Small intestine (tissue), 7 donors: ENCODE measurements around the gene HAO2. TPM values are rescaled to one million over a fixed set of nuclear protein-coding genes. Genes with fewer than 3 reads are reported as not detected.

Experiments used
- DNase-seq, 2 donors: peaks; one replicate each; pipeline versions ENCODE4 v3.0.0 to v3.0.0-alpha.2; 2013
- FAIRE-seq: peaks from 2 replicates; lab custom pipeline; 2012; peaks lifted over from hg19 to GRCh38; lab: Jason Lieb, UNC
- H3K27ac ChIP-seq, 3 donors: one replicate each; pipeline ENCODE4 v1.5.1; 2013; ENCODE audit warnings: low read length in 2 of 3, mild to moderate bottlenecking in 2 of 3, control low read depth in 1 of 3, inconsistent platforms in 1 of 3, low read depth in 1 of 3, moderate library complexity in 1 of 3
- H3K27me3 ChIP-seq, 3 donors: one replicate each; pipeline ENCODE4 v1.6.1; 2013; ENCODE audit warnings: low read length in 3 of 3, inconsistent platforms in 1 of 3; ENCODE audit not compliant: control insufficient read depth in 3 of 3, insufficient read depth in 3 of 3
- H3K36me3 ChIP-seq, 3 donors: one replicate each; pipeline ENCODE4 v1.6.1; 2013; ENCODE audit warnings: low read length in 3 of 3, inconsistent platforms in 1 of 3, low read depth in 1 of 3, mild to moderate bottlenecking in 1 of 3, moderate library complexity in 1 of 3; ENCODE audit not compliant: control insufficient read depth in 3 of 3, insufficient read depth in 2 of 3
- H3K4me1 ChIP-seq, 3 donors: one replicate each; pipeline ENCODE4 v1.6.1; 2013; ENCODE audit warnings: low read length in 2 of 3, inconsistent platforms in 1 of 3, low read depth in 1 of 3, mild to moderate bottlenecking in 1 of 3, moderate library complexity in 1 of 3; ENCODE audit not compliant: control insufficient read depth in 3 of 3, insufficient read depth in 2 of 3
- H3K4me3 ChIP-seq, 3 donors: one replicate each; pipeline ENCODE4 v1.5.1; 2013; ENCODE audit warnings: low read length in 3 of 3, control low read depth in 1 of 3, inconsistent platforms in 1 of 3, low read depth in 1 of 3, mild to moderate bottlenecking in 1 of 3, moderate library complexity in 1 of 3
- H3K9me3 ChIP-seq, 2 donors: one replicate each; pipeline ENCODE4 v1.6.1; 2013; ENCODE audit warnings: low read depth in 1 of 2, low read length in 1 of 2; ENCODE audit not compliant: control insufficient read depth in 2 of 2, insufficient read depth in 1 of 2
- WGBS, 3 donors: extraction: QIAGEN DNeasy Blood & Tissue Kit; methylation state at CpG; one replicate each; pipeline ENCODE4 v1.1.7; 2013; 5-methylcytosine and 5-hydroxymethylcytosine counted together
- polyA plus RNA-seq, 4 donors: library from polyadenylated mRNA; stranded (reverse) in 3 of 4; unstranded in 1 of 4; fragments of 200-250 nt in 3 of 4; fragments of 120-200 nt in 1 of 4; gene quantifications; one replicate each; pipeline versions ENCODE4 v1.2.1 to v1.2.3, GENCODE V29; 2013
- donor health status: healthy with polysubstance abuse.
- donor health status: control.
- donor health status: control.
- donor health status: Bipolar disorder and iron deficiency.
- donor health status: healthy.

HAO2 gene
- polyA plus RNA-seq, 4 donors, result 0.04 to 10.0 TPM; not detected in 2

GRCh38 chr1:119414950-119415349 lies 46.4 kb downstream of the HAO2 start, which contains the start of gene HSD3B2:
TSS of gene HSD3B2 (plus strand) at chr1:119415150. CDS start at chr1:119415420, 270 bp downstream.
- no peaks in the 10 kb centered on the region for H3K27me3 ChIP-seq
- FAIRE-seq (no peak), DNase-seq (no peak)
- H3K4me1 ChIP-seq, result peaks cover 0 to 7% (median 0%) of the 10 kb centered on the region in 3 donors
- H3K27ac ChIP-seq, result no peak within 1 kb of the TSS
- no peaks in the 10 kb centered on the region for H3K9me3 ChIP-seq
- WGBS, 3 donors, result 86 to 95% (median 89%) methylated on average over 2 of the region's 2 CpGs
- H3K4me3 ChIP-seq, result no peak within 1 kb of the TSS
- no peaks in the 10 kb centered on the region for H3K36me3 ChIP-seq

- FAIRE-seq, result no peak
These were observed 47.5 kb downstream of the HAO2 start for GRCh38 chr1:119416006-119416640.

DNA sequence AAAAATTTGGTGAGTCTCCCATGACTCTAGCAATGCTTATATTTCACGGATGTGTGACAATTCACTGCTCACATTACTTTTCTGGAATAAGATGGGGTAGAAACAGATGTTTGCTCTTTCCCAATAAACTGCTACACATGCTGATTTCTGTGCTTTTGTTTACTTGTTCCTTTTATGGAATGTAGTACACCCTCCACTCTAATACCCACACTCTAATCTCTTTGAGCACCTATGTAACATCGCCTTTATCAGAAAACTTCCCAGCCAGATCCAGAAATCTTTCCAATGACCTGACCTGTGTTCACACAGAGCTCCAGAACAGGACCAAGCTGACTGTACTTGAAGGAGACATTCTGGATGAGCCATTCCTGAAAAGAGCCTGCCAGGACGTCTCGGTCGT lies 50.5 kb downstream of the HAO2 start:
- no peaks in the 10 kb centered on the region for H3K4me1 ChIP-seq
- FAIRE-seq, result no peak

More at GRCh38 chr1:119416006-119416640, 47.5 kb downstream of the HAO2 start:
- no peak overlapping the region for H3K4me3 ChIP-seq
- 66 to 89% (median 80%) methylated on average over 3 of the region's 3 CpGs for WGBS, 3 donors
- no peaks in the 10 kb centered on the region for H3K4me1 ChIP-seq
- H3K27me3 ChIP-seq, result no peaks in the 10 kb centered on the region
- H3K27ac ChIP-seq, result no peak overlapping the region
- no peaks in the 10 kb centered on the region for H3K9me3 ChIP-seq
- no peak for DNase-seq
- H3K36me3 ChIP-seq, result no peaks in the 10 kb centered on the region

GRCh38 chr1:119420638-119421037 lies 52.1 kb downstream of the HAO2 start:
- Histone ChIP-seq H3K4me3 (no peak overlapping the region), H3K4me1 (no peaks in the 10 kb centered on the region), H3K9me3 (no peaks in the 10 kb centered on the region), H3K27me3 (no peaks in the 10 kb centered on the region), H3K36me3 (no peaks in the 10 kb centered on the region), H3K27ac (no peak overlapping the region)
- DNase-seq (peak in 1 of 2 donors; percentile 28), FAIRE-seq (no peak)

More for the DNA sequence above, 50.5 kb downstream of the HAO2 start:
- H3K9me3 ChIP-seq, result no peaks in the 10 kb centered on the region
- no peaks in the 10 kb centered on the region for H3K27me3 ChIP-seq
- no peak overlapping the region for H3K4me3 ChIP-seq
- H3K36me3 ChIP-seq, result no peaks in the 10 kb centered on the region
- no peak overlapping the region for H3K27ac ChIP-seq
- 87 to 91% (median 88%) methylated on average over 5 of the region's 5 CpGs for WGBS, 3 donors
- no peak for DNase-seq

GRCh38 chr1:119422631-119423030 lies 54.0 kb downstream of the HAO2 start:
- no peaks in the 10 kb centered on the region for H3K27me3 ChIP-seq
- H3K4me1 ChIP-seq, result no peaks in the 10 kb centered on the region
- no peaks in the 10 kb centered on the region for H3K36me3 ChIP-seq
- H3K27ac ChIP-seq, result no peak overlapping the region
- DNase-seq (no peak), FAIRE-seq (no peak)
- H3K9me3 ChIP-seq, result no peaks in the 10 kb centered on the region
- no peak overlapping the region for H3K4me3 ChIP-seq

- Histone ChIP-seq H3K9me3 (no peaks in the 10 kb centered on the region), H3K4me3 (no peak overlapping the region), H3K27me3 (no peaks in the 10 kb centered on the region), H3K4me1 (peaks cover 0 to 14% (median 0%) of the 10 kb centered on the region in 3 donors), H3K27ac (no peak overlapping the region), H3K36me3 (no peaks in the 10 kb centered on the region)
- DNase-seq (peak; percentile 27 to 66), FAIRE-seq (no peak)
- WGBS, 3 donors, result 57 to 78% (median 76%) methylated on average over 2 of the region's 2 CpGs
These were observed 60.4 kb downstream of the HAO2 start for GRCh38 chr1:119428991-119429390.

GRCh38 chr1:119429687-119430086 lies 61.1 kb downstream of the HAO2 start:
- Histone ChIP-seq H3K9me3 (no peaks in the 10 kb centered on the region), H3K36me3 (no peaks in the 10 kb centered on the region), H3K4me1 (peaks cover 0 to 14% (median 0%) of the 10 kb centered on the region in 3 donors), H3K27me3 (no peaks in the 10 kb centered on the region), H3K4me3 (no peak overlapping the region), H3K27ac (no peak overlapping the region)
- FAIRE-seq, result no peak
- WGBS, 3 donors, result 69 to 86% (median 79%) methylated on average over 4 of the region's 4 CpGs
- no peak for DNase-seq

DNA sequence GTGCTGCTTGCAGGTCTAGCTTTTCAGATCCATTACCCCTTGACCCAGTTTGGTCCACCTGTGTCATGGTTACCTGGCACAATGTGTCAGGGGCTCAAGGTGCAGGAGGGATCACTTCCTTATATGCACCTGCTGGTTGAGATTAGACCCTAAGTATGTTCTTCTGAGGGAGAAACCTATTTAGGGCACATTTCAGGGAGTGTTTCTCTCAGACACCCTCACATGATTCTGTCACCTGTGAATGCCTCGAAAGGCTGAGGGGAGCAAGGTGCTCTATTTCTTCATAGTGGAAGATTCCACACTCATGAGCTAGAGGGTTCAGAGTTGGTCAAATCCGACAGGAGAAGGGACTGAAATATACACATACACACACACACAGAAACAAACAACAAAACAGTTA lies 61.9 kb downstream of the HAO2 start:
- no peaks in the 10 kb centered on the region for H3K9me3 ChIP-seq
- H3K27me3 ChIP-seq, result no peaks in the 10 kb centered on the region
- DNase-seq, result peak; percentile 43 to 67
- H3K4me3 ChIP-seq, result no peak overlapping the region
- no peak for FAIRE-seq
- WGBS, 3 donors, result 42 to 78% (median 55%) methylated on average over 2 of the region's 2 CpGs
- no peak overlapping the region for H3K27ac ChIP-seq
- peaks cover 0 to 14% (median 0%) of the 10 kb centered on the region in 3 donors for H3K4me1 ChIP-seq
- H3K36me3 ChIP-seq, result no peaks in the 10 kb centered on the region

GRCh38 chr1:119431836-119432235 lies 63.3 kb downstream of the HAO2 start:
- FAIRE-seq (no peak), DNase-seq (peak; percentile 18 to 26)
- peaks cover 0 to 14% (median 0%) of the 10 kb centered on the region in 3 donors for H3K4me1 ChIP-seq
- no peaks in the 10 kb centered on the region for H3K27me3 ChIP-seq
- no peaks in the 10 kb centered on the region for H3K36me3 ChIP-seq
- H3K27ac ChIP-seq, result no peak overlapping the region
- WGBS, 3 donors, result 31 to 66% (median 47%) methylated on average over 3 of the region's 3 CpGs
- no peak overlapping the region for H3K4me3 ChIP-seq
- no peaks in the 10 kb centered on the region for H3K9me3 ChIP-seq
